AG04450 (cell line): ENCODE data around the gene ABCG4. TPM values are rescaled to one million over a fixed set of nuclear protein-coding genes. Genes with fewer than 3 reads are reported as not detected.

Source experiments
- CTCF ChIA-PET: fragments of 300-600, 350-600 bp; formaldehyde crosslinking; extraction: SDS; loops from one replicate; lab custom pipeline; 2022; ENCODE audit warnings: antibody characterized with exemption, inconsistent platforms; lab: Charles Lee
- POLR2A ChIA-PET: fragments of 350-600 bp; formaldehyde crosslinking; extraction: SDS; loops from one replicate; lab custom pipeline; 2021; ENCODE audit warnings: antibody characterized with exemption, inconsistent platforms; lab: Yijun Ruan, JAX
- DNase-seq: peaks from one replicate; pipeline ENCODE4 v3.0.0-alpha.2; 2011; ENCODE audit warnings: low read depth, low spot score
- H3K27ac ChIP-seq: one replicate; pipeline ENCODE4 v1.5.1; 2012; ENCODE audit warnings: low read depth, low read length, control low read depth
- H3K27me3 ChIP-seq: one replicate; pipeline ENCODE4 v1.6.0; 2012; ENCODE audit warnings: low read length; ENCODE audit not compliant: control insufficient read depth, insufficient read depth
- H3K4me3 ChIP-seq: 2 replicates; pipeline ENCODE4 v1.5.1; 2011; ENCODE audit warnings: mild to moderate bottlenecking, low read depth, low read length, control low read depth
- H3K9me3 ChIP-seq: 2 replicates; pipeline ENCODE4 v1.5.1; 2012; ENCODE audit warnings: low read length; ENCODE audit not compliant: control insufficient read depth, insufficient read depth
- CTCF ChIP-seq: IDR thresholded peaks from 2 replicates; pipeline ENCODE4 v1.5.1; 2011; ENCODE audit warnings: low read depth, low read length, control low read depth, inconsistent platforms
- polyA minus RNA-seq: library from RNA; depleted of rRNA, polyadenylated mRNA; stranded (reverse); fragments of >200 nt; gene quantifications from 2 replicates; pipeline ENCODE4 v1.2.3, GENCODE V29; 2011; rRNA and poly(A)+ RNA removed
- polyA plus RNA-seq: library from polyadenylated mRNA; depleted of rRNA; stranded (reverse); fragments of >200 nt; gene quantifications from 2 replicates; pipeline ENCODE4 v1.2.3, GENCODE V29; 2011; rRNA removed

The ABCG4 gene
- polyA plus RNA-seq = 0.21 and 0.30 TPM in 2 replicates
- 0.51 and 1.1 TPM in 2 replicates for polyA minus RNA-seq

- no peak for DNase-seq
- POLR2A ChIA-PET = no interaction called here
- Histone ChIP-seq H3K9me3 (no peaks in the 10 kb centered on the region; the same call in 1 of the 2 replicates), H3K27ac (no peak within 1 kb of the TSS), H3K4me3 (peak within 1 kb of the TSS; percentile 61), H3K27me3 (peaks cover 39% of the 10 kb centered on the region)
- TF ChIP-seq CTCF = no peak
- CTCF ChIA-PET = no interaction called here
Measured at GRCh38 chr11:119149018-119149785, at the start of gene ABCG4. TSS of gene ABCG4 (plus strand) at chr11:119149052. CDS start at chr11:119149966, 914 bp downstream.

GRCh38 chr11:119099711-119100110, 49.1 kb upstream of the ABCG4 start:
- Histone ChIP-seq H3K9me3 (no peaks in the 10 kb centered on the region; the same call in 1 of the 2 replicates), H3K27me3 (no peaks in the 10 kb centered on the region), H3K4me3 (no peak overlapping the region), H3K27ac (no peak overlapping the region)
- CTCF ChIA-PET = interaction anchor here (0.6 to 1.0 kb wide), 7 partner anchors 11 to 478 kb away, joined by 3 to 6 read pairs (median 3); no protein-coding TSS in a partner anchor
- POLR2A ChIA-PET = no interaction called here
- no peak for DNase-seq
- TF ChIP-seq CTCF = no peak

- Histone ChIP-seq H3K27ac (peak overlapping the region; percentile 21), H3K4me3 (peak overlapping the region; percentile 87), H3K9me3 (no peaks in the 10 kb centered on the region), H3K27me3 (no peaks in the 10 kb centered on the region)
- no peak for DNase-seq
- ChIA-PET CTCF (interaction anchor here (0.7 to 1.0 kb wide), 3 partner anchors 11 to 115 kb away, joined by 3 read pairs; no protein-coding TSS in a partner anchor), POLR2A (no interaction called here)
- peak; percentile 59 for TF ChIP-seq CTCF
Measured at GRCh38 chr11:119100246-119100970, 48.4 kb upstream of the ABCG4 start.

- peak overlapping the region; percentile 93 for H3K27ac ChIP-seq
- TF ChIP-seq CTCF = peak; percentile 7; the same call in 1 of the 2 replicates
- ChIA-PET CTCF (interaction anchor here (0.6 to 2.3 kb wide), 10 partner anchors 17 to 273 kb away, joined by 3 to 25 read pairs (median 4); partner anchors contain the start of genes C1QTNF5 and HINFP), POLR2A (interaction anchor here (0.6 to 1.8 kb wide), 8 partner anchors 7 to 237 kb away, joined by 4 to 21 read pairs (median 6); partner anchors contain the start of genes HINFP, HMBS, HYOU1 and MCAM)
- H3K27me3 ChIP-seq = no peaks in the 10 kb centered on the region
- DNase-seq = no peak
- no peaks in the 10 kb centered on the region for H3K9me3 ChIP-seq
- peak overlapping the region; percentile 87 for H3K4me3 ChIP-seq
Measured at GRCh38 chr11:119100994-119101758, 47.7 kb upstream of the ABCG4 start.
